ENCODE data around the gene SPTLC1.

GRCh38 chr9:92044936-92045335, 70.3 kb downstream of the SPTLC1 start:
- TF ChIP-seq CTCF (IDR thresholded peaks at IDR 0.05; ENCODE audit: low read depth, low read length) = no peak
- TF ChIP-seq EZH2phosphoT487 (IDR thresholded peaks at IDR 0.05; ENCODE audit: low read depth) = no peak

All from OCI-LY3 (cell line).